ENCODE measurements around the gene FGF18.

FGF18 gene

GRCh38 chr5:171449426-171449825 lies 30.0 kb downstream of the FGF18 start:
- TF ChIP-seq CTCF (IDR thresholded peaks at IDR 0.05; ENCODE audit: low read length) = no peak
- TF ChIP-seq EZH2 (IDR thresholded peaks at IDR 0.05; ENCODE audit: borderline replicate concordance, low read length) = no peak
- no peak overlapping the region for H3K27ac ChIP-seq (ENCODE audit: low read depth, low read length, poor library complexity, severe bottlenecking)
- H3K27me3 ChIP-seq (ENCODE audit: insufficient read depth, low read length) = no peaks in the 10 kb centered on the region
- no peaks in the 10 kb centered on the region for H3K9me3 ChIP-seq (ENCODE audit: low read length)
- no peaks in the 10 kb centered on the region for H3K9me2 ChIP-seq (ENCODE audit: low read depth, low read length)
- no peak overlapping the region for H3K9ac ChIP-seq (ENCODE audit: low read length)
- H3K4me3 ChIP-seq (ENCODE audit: low read depth, low read length, poor library complexity, severe bottlenecking) = no peak overlapping the region
- H2AFZ ChIP-seq (ENCODE audit: low read length) = no peak overlapping the region
- no peak overlapping the region for H3K4me2 ChIP-seq (ENCODE audit: low read length)
- no peaks in the 10 kb centered on the region for H4K20me1 ChIP-seq (ENCODE audit: insufficient read depth, low read length)
- H3K4me1 ChIP-seq (ENCODE audit: insufficient read depth, low read length, severe bottlenecking) = no peaks in the 10 kb centered on the region
- H3K36me3 ChIP-seq (ENCODE audit: insufficient read depth, low read length) = no peaks in the 10 kb centered on the region
- no peaks in the 10 kb centered on the region for H3K79me2 ChIP-seq (ENCODE audit: insufficient read depth, low read length)
- no peaks in the 10 kb centered on the region for H3F3A ChIP-seq (ENCODE audit: insufficient read depth, low read length)

GRCh38 chr5:171450423-171451331 lies 31.2 kb downstream of the FGF18 start:
- H4K20me1 ChIP-seq (ENCODE audit: insufficient read depth, low read length) = no peaks in the 10 kb centered on the region
- no peaks in the 10 kb centered on the region for H3F3A ChIP-seq (ENCODE audit: insufficient read depth, low read length)
- H3K27me3 ChIP-seq (ENCODE audit: insufficient read depth, low read length) = no peaks in the 10 kb centered on the region; the same call in 1 of the 2 replicates
- no peaks in the 10 kb centered on the region for H3K79me2 ChIP-seq (ENCODE audit: insufficient read depth, low read length)
- H3K36me3 ChIP-seq (ENCODE audit: insufficient read depth, low read length) = no peaks in the 10 kb centered on the region
- H3K4me2 ChIP-seq (ENCODE audit: low read length) = no peak overlapping the region
- no peak overlapping the region for H3K9ac ChIP-seq (ENCODE audit: low read length)
- TF ChIP-seq CTCF (IDR thresholded peaks at IDR 0.05; ENCODE audit: low read length) (no peak), EZH2 (IDR thresholded peaks at IDR 0.05; ENCODE audit: borderline replicate concordance, low read length) (no peak)
- no peaks in the 10 kb centered on the region for H3K9me2 ChIP-seq (ENCODE audit: low read depth, low read length)
- no peak overlapping the region for H3K4me3 ChIP-seq (ENCODE audit: low read depth, low read length, poor library complexity, severe bottlenecking)
- H3K9me3 ChIP-seq (ENCODE audit: low read length) = no peaks in the 10 kb centered on the region
- H2AFZ ChIP-seq (ENCODE audit: low read length) = no peak overlapping the region
- H3K4me1 ChIP-seq (ENCODE audit: insufficient read depth, low read length, severe bottlenecking) = no peaks in the 10 kb centered on the region
- H3K27ac ChIP-seq (ENCODE audit: low read depth, low read length, poor library complexity, severe bottlenecking) = no peak overlapping the region

GRCh38 chr5:171451421-171451820 lies 32.0 kb downstream of the FGF18 start:
- Histone ChIP-seq H3K4me2 (ENCODE audit: low read length) (no peak overlapping the region), H3K79me2 (ENCODE audit: insufficient read depth, low read length) (no peaks in the 10 kb centered on the region), H4K20me1 (ENCODE audit: insufficient read depth, low read length) (no peaks in the 10 kb centered on the region), H3K4me1 (ENCODE audit: insufficient read depth, low read length, severe bottlenecking) (no peaks in the 10 kb centered on the region), H3F3A (ENCODE audit: insufficient read depth, low read length) (no peaks in the 10 kb centered on the region), H3K27me3 (ENCODE audit: insufficient read depth, low read length) (no peaks in the 10 kb centered on the region; the same call in 1 of the 2 replicates), H3K27ac (ENCODE audit: low read depth, low read length, poor library complexity, severe bottlenecking) (no peak overlapping the region), H3K9me2 (ENCODE audit: low read depth, low read length) (no peaks in the 10 kb centered on the region), H3K36me3 (ENCODE audit: insufficient read depth, low read length) (no peaks in the 10 kb centered on the region), H3K9ac (ENCODE audit: low read length) (no peak overlapping the region), H3K4me3 (ENCODE audit: low read depth, low read length, poor library complexity, severe bottlenecking) (no peak overlapping the region), H2AFZ (ENCODE audit: low read length) (no peak overlapping the region), H3K9me3 (ENCODE audit: low read length) (no peaks in the 10 kb centered on the region)
- TF ChIP-seq EZH2 (IDR thresholded peaks at IDR 0.05; ENCODE audit: borderline replicate concordance, low read length) (no peak), CTCF (IDR thresholded peaks at IDR 0.05; ENCODE audit: low read length) (no peak)

All from OCI-LY1 (cell line).